ENCODE results near the gene IGSF3. TPM values are rescaled to one million over a fixed set of nuclear protein-coding genes. Genes with fewer than 3 reads are reported as not detected.

Gene IGSF3
- total RNA-seq, 2 donors from 2014 or later: 1.5 to 8.0 TPM

DNA sequence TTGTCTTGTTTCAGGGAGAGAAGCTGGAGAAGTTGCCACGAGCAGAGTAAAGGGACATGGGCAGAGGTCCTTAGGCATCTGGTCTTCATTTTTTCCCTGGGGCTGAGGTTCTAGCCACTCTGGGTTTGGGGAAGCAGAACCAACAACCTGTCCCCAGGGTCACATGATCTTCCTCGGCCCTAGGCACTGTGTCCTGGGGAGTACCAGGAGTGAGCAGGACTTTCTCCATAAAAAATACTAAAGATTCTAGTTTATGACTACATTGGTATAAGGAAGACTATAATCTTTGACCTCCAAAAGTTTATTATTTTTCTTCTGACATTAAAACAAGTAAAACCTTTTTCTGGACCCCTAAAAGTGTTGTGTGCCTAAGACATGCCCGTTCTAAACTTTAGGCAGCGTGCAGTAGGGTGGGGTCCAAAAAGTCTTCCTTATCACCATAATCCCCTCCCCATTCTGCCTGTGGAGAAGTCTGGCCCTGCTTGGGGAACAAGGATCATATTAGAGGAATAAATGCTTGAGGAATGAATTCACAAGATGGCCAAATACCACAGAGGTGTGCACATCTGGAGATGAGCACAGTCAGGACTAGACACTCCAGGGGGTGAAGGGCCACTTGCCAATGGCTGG, 19.3 kb upstream of the IGSF3 start:
- ATAC-seq (ENCODE audit: insufficient number of reproducible peaks, low FRiP score, low read depth) (no peak), DNase-seq (ENCODE audit: low spot score) (no peak)
- H3K27me3 ChIP-seq (replicated peaks; ENCODE audit: insufficient read depth): no peaks in the 10 kb centered on the region
- no peak overlapping the region for H3K27ac ChIP-seq
- H3K4me3 ChIP-seq: no peak overlapping the region
- no peaks in the 10 kb centered on the region for H3K36me3 ChIP-seq
- TF ChIP-seq, protein P1, sequence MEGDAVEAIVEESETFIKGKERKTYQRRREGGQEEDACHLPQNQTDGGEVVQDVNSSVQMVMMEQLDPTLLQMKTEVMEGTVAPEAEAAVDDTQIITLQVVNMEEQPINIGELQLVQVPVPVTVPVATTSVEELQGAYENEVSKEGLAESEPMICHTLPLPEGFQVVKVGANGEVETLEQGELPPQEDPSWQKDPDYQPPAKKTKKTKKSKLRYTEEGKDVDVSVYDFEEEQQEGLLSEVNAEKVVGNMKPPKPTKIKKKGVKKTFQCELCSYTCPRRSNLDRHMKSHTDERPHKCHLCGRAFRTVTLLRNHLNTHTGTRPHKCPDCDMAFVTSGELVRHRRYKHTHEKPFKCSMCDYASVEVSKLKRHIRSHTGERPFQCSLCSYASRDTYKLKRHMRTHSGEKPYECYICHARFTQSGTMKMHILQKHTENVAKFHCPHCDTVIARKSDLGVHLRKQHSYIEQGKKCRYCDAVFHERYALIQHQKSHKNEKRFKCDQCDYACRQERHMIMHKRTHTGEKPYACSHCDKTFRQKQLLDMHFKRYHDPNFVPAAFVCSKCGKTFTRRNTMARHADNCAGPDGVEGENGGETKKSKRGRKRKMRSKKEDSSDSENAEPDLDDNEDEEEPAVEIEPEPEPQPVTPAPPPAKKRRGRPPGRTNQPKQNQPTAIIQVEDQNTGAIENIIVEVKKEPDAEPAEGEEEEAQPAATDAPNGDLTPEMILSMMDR (IDR thresholded peaks at IDR 0.05): no peak
- H3K4me1 ChIP-seq (ENCODE audit: control insufficient read depth in 1 of 2, low read depth in 2 of 2): no peaks in the 10 kb centered on the region
- H3K9me3 ChIP-seq: no peaks in the 10 kb centered on the region

GRCh38 chr1:116686175-116686574, 18.6 kb upstream of the IGSF3 start:
- H3K9me3 ChIP-seq: no peaks in the 10 kb centered on the region
- DNase-seq (ENCODE audit: low spot score): no peak
- H3K27me3 ChIP-seq (replicated peaks; ENCODE audit: insufficient read depth): no peaks in the 10 kb centered on the region
- H3K4me3 ChIP-seq: no peak overlapping the region
- TF ChIP-seq, protein P1 (IDR thresholded peaks at IDR 0.05): no peak
- no peaks in the 10 kb centered on the region for H3K4me1 ChIP-seq (ENCODE audit: control insufficient read depth in 1 of 2, low read depth in 2 of 2)
- no peak overlapping the region for H3K27ac ChIP-seq
- no peak for ATAC-seq (ENCODE audit: insufficient number of reproducible peaks, low FRiP score, low read depth)
- H3K36me3 ChIP-seq: no peaks in the 10 kb centered on the region

GRCh38 chr1:116684575-116684974, 17.0 kb upstream of the IGSF3 start:
- no peak overlapping the region for H3K4me3 ChIP-seq
- no peaks in the 10 kb centered on the region for H3K4me1 ChIP-seq (ENCODE audit: control insufficient read depth in 1 of 2, low read depth in 2 of 2)
- no peak overlapping the region for H3K27ac ChIP-seq
- no peaks in the 10 kb centered on the region for H3K27me3 ChIP-seq (replicated peaks; ENCODE audit: insufficient read depth)
- TF ChIP-seq, protein P1 (IDR thresholded peaks at IDR 0.05): no peak
- no peak for DNase-seq (ENCODE audit: low spot score)
- no peaks in the 10 kb centered on the region for H3K36me3 ChIP-seq
- H3K9me3 ChIP-seq: no peaks in the 10 kb centered on the region
- no peak for ATAC-seq (ENCODE audit: insufficient number of reproducible peaks, low FRiP score, low read depth)

DNA sequence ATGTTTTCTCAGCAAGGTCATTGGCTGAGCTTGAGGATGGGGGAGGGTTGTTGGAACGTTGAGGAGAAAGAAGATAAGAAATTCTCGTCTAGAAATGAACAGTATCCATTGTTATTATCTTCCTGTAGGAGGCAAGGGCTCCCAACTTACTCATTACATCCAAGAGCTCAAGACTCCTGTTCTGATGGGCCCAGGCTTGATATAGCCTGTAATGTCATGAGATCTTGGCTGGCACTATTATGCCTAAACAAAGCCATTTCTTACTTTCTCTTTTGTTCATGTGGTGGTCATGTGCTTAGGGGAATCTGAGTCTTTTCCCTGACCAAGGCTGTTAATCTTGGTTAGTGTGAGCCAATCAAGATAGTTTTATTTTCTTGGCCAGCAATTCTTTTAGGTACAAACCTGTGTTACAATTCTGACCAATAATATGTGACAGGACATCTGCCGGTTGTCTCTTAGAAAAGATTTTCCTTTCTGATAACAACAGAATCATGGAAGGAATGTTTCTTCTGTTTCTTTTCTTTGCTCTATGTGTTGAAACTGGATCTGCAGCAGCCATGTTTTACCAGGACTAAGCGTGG, 15.2 kb upstream of the IGSF3 start:
- H3K4me1 ChIP-seq (ENCODE audit: control insufficient read depth in 1 of 2, low read depth in 2 of 2): no peaks in the 10 kb centered on the region
- no peak overlapping the region for H3K4me3 ChIP-seq
- H3K27ac ChIP-seq: no peak overlapping the region
- DNase-seq (ENCODE audit: low spot score) (no peak), ATAC-seq (ENCODE audit: insufficient number of reproducible peaks, low FRiP score, low read depth) (no peak)
- H3K27me3 ChIP-seq (replicated peaks; ENCODE audit: insufficient read depth): no peaks in the 10 kb centered on the region
- no peaks in the 10 kb centered on the region for H3K36me3 ChIP-seq
- TF ChIP-seq, protein P1 (IDR thresholded peaks at IDR 0.05): no peak
- H3K9me3 ChIP-seq: no peaks in the 10 kb centered on the region

DNA sequence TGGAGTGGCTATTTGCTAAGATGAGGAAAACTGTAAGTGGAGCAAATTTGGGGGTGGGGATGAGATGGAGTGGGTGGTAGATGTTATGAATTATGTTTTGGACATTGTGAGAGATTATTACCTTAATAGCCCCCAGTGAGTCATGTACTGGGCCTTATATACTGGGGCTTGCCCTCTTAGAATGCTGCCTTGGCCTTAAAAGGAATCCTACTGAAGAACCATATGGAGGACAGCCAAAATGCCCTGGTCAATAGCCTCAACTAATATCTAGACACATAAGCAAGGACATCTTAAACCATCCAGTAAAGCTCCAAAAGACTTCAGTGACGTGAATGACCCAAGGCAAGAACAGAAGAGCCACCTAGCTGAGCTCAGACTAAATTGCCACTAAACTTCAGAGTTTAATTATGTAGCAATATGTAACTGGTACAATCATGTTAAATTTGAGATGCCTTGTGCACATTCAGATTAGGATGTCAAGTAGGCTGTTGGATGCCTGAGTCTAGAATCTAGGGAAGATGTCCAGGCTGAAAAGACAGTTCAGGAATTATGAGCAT, 13.9 kb upstream of the IGSF3 start:
- no peaks in the 10 kb centered on the region for H3K36me3 ChIP-seq
- TF ChIP-seq, protein P1 (IDR thresholded peaks at IDR 0.05): no peak
- H3K9me3 ChIP-seq: no peaks in the 10 kb centered on the region
- H3K4me1 ChIP-seq (ENCODE audit: control insufficient read depth in 1 of 2, low read depth in 2 of 2): no peaks in the 10 kb centered on the region
- no peak for DNase-seq (ENCODE audit: low spot score)
- H3K27me3 ChIP-seq (replicated peaks; ENCODE audit: insufficient read depth): no peaks in the 10 kb centered on the region
- no peak for ATAC-seq (ENCODE audit: insufficient number of reproducible peaks, low FRiP score, low read depth)
- H3K4me3 ChIP-seq: no peak overlapping the region
- no peak overlapping the region for H3K27ac ChIP-seq
